Hepatocyte (in vitro differentiated cells): Measurements from ENCODE around the gene TRPM3.

Experiments
- CTCF ChIP-seq: fragments of 200-600 bp; sonication (generic); IDR thresholded peaks from 2 replicates; pipeline ENCODE4 v1.5.1; 2016; ENCODE audit warnings: antibody characterized with exemption, mild to moderate bottlenecking; ENCODE audit not compliant: poor library complexity
- EZH2 ChIP-seq: fragments of 200-600 bp; sonication (generic); IDR thresholded peaks from 2 replicates; pipeline ENCODE4 v1.6.1; 2016; ENCODE audit warnings: antibody characterized with exemption, mild to moderate bottlenecking, borderline replicate concordance
- EZH2phosphoT487 ChIP-seq: fragments of 200-600 bp; sonication (generic); IDR thresholded peaks from one replicate; pipeline ENCODE4 v1.6.1; 2018; ENCODE audit warnings: antibody characterized with exemption, mild to moderate bottlenecking, low read depth, moderate library complexity; ENCODE audit not compliant: unreplicated experiment, severe bottlenecking

- TF ChIP-seq CTCF (no peak), EZH2phosphoT487 (no peak), EZH2 (no peak)
Measured at GRCh38 chr9:70693186-70693585, 428.2 kb downstream of the TRPM3 start.
